ENCODE measurements around the gene AMPD3.

The AMPD3 gene

GRCh38 chr11:10533323-10533722 lies 78.3 kb downstream of the AMPD3 start:
- no peak for DNase-seq (ENCODE audit: insufficient read length)
- FAIRE-seq: no peak

GRCh38 chr11:10534316-10534715 lies 79.3 kb downstream of the AMPD3 start:
- no peak for DNase-seq (ENCODE audit: insufficient read length)
- FAIRE-seq: no peak
- TF ChIP-seq POLR2AphosphoS5 (IDR thresholded peaks at IDR 0.05; ENCODE audit: low read depth, low read length) (no peak), TAF1 (IDR thresholded peaks at IDR 0.05; ENCODE audit: borderline replicate concordance, low read depth, low read length) (no peak), POLR2A (IDR thresholded peaks at IDR 0.05; ENCODE audit: low read depth, low read length) (no peak)

More at GRCh38 chr11:10533323-10533722, 78.3 kb downstream of the AMPD3 start:
- TF ChIP-seq TAF1 (IDR thresholded peaks at IDR 0.05; ENCODE audit: borderline replicate concordance, low read depth, low read length): no peak

- peak; percentile 67 for FAIRE-seq
- no peak for TF ChIP-seq TAF1 (IDR thresholded peaks at IDR 0.05; ENCODE audit: borderline replicate concordance, low read depth, low read length)
- no peak for TF ChIP-seq POLR2A (IDR thresholded peaks at IDR 0.05; ENCODE audit: low read depth, low read length)
These were observed 82.5 kb downstream of the AMPD3 start for GRCh38 chr11:10537600-10537999.

GRCh38 chr11:10538924-10539323 lies 83.9 kb downstream of the AMPD3 start:
- DNase-seq (ENCODE audit: insufficient read length) (no peak), FAIRE-seq (no peak)
- TF ChIP-seq POLR2A (IDR thresholded peaks at IDR 0.05; ENCODE audit: low read depth, low read length) (no peak), POLR2AphosphoS5 (IDR thresholded peaks at IDR 0.05; ENCODE audit: low read depth, low read length) (no peak), TAF1 (IDR thresholded peaks at IDR 0.05; ENCODE audit: borderline replicate concordance, low read depth, low read length) (no peak)

More at GRCh38 chr11:10537600-10537999, 82.5 kb downstream of the AMPD3 start:
- no peak for DNase-seq (ENCODE audit: insufficient read length)

GRCh38 chr11:10539339-10539738 lies 84.3 kb downstream of the AMPD3 start:
- TF ChIP-seq TAF1 (IDR thresholded peaks at IDR 0.05; ENCODE audit: borderline replicate concordance, low read depth, low read length) (no peak), POLR2AphosphoS5 (IDR thresholded peaks at IDR 0.05; ENCODE audit: low read depth, low read length) (no peak), POLR2A (IDR thresholded peaks at IDR 0.05; ENCODE audit: low read depth, low read length) (no peak)
- no peak for FAIRE-seq
- no peak for DNase-seq (ENCODE audit: insufficient read length)

- DNase-seq (ENCODE audit: insufficient read length) (no peak), FAIRE-seq (no peak)
- TF ChIP-seq TAF1 (IDR thresholded peaks at IDR 0.05; ENCODE audit: borderline replicate concordance, low read depth, low read length): no peak
- TF ChIP-seq POLR2AphosphoS5 (IDR thresholded peaks at IDR 0.05; ENCODE audit: low read depth, low read length): no peak
These were observed 85.5 kb downstream of the AMPD3 start for GRCh38 chr11:10540546-10540914.

- TF ChIP-seq POLR2A (IDR thresholded peaks at IDR 0.05; ENCODE audit: low read depth, low read length) (peak; percentile 94), TAF1 (IDR thresholded peaks at IDR 0.05; ENCODE audit: borderline replicate concordance, low read depth, low read length) (peak; percentile 62; the same call in 1 of the 2 replicates), POLR2AphosphoS5 (IDR thresholded peaks at IDR 0.05; ENCODE audit: low read depth, low read length) (peak; percentile 90)
- DNase-seq (ENCODE audit: insufficient read length) (peak; percentile 90), FAIRE-seq (peak; percentile 100)
These were observed 86.0 kb downstream of the AMPD3 start, which contains the start of gene RNF141 for GRCh38 chr11:10540915-10541560. RNF141 (minus strand) TSS chr11:10541187; CDS start chr11:10534158, 7,029 bp downstream.

- no peak for DNase-seq (ENCODE audit: insufficient read length)
- TF ChIP-seq TAF1 (IDR thresholded peaks at IDR 0.05; ENCODE audit: borderline replicate concordance, low read depth, low read length) (no peak), POLR2A (IDR thresholded peaks at IDR 0.05; ENCODE audit: low read depth, low read length) (no peak), POLR2AphosphoS5 (IDR thresholded peaks at IDR 0.05; ENCODE audit: low read depth, low read length) (no peak)
- FAIRE-seq: no peak
These were observed 86.5 kb downstream of the AMPD3 start for GRCh38 chr11:10541561-10541930.

- no peak for DNase-seq (ENCODE audit: insufficient read length)
- FAIRE-seq: no peak
- TF ChIP-seq TAF1 (IDR thresholded peaks at IDR 0.05; ENCODE audit: borderline replicate concordance, low read depth, low read length): no peak
- TF ChIP-seq POLR2AphosphoS5 (IDR thresholded peaks at IDR 0.05; ENCODE audit: low read depth, low read length): no peak
- TF ChIP-seq POLR2A (IDR thresholded peaks at IDR 0.05; ENCODE audit: low read depth, low read length): no peak
These were observed 87.7 kb downstream of the AMPD3 start for GRCh38 chr11:10542776-10543175.

GRCh38 chr11:10543782-10544181 lies 88.7 kb downstream of the AMPD3 start:
- DNase-seq (ENCODE audit: insufficient read length) (no peak), FAIRE-seq (no peak)
- TF ChIP-seq TAF1 (IDR thresholded peaks at IDR 0.05; ENCODE audit: borderline replicate concordance, low read depth, low read length) (no peak), POLR2AphosphoS5 (IDR thresholded peaks at IDR 0.05; ENCODE audit: low read depth, low read length) (no peak), POLR2A (IDR thresholded peaks at IDR 0.05; ENCODE audit: low read depth, low read length) (no peak)

GRCh38 chr11:10544491-10545465 lies 89.7 kb downstream of the AMPD3 start:
- DNase-seq (ENCODE audit: insufficient read length) (no peak), FAIRE-seq (no peak)
- no peak for TF ChIP-seq POLR2AphosphoS5 (IDR thresholded peaks at IDR 0.05; ENCODE audit: low read depth, low read length)
- no peak for TF ChIP-seq POLR2A (IDR thresholded peaks at IDR 0.05; ENCODE audit: low read depth, low read length)
- no peak for TF ChIP-seq TAF1 (IDR thresholded peaks at IDR 0.05; ENCODE audit: borderline replicate concordance, low read depth, low read length)

Data from GM12892 (cell line).